Hepatocyte (in vitro differentiated cells): Measurements from ENCODE around the gene GPR153.

ENCODE experiments used
- CTCF ChIP-seq: fragments of 200-600 bp; sonication (generic); IDR thresholded peaks from 2 replicates; pipeline ENCODE4 v1.5.1; 2016; ENCODE audit warnings: antibody characterized with exemption, mild to moderate bottlenecking; ENCODE audit not compliant: poor library complexity
- EZH2 ChIP-seq: fragments of 200-600 bp; sonication (generic); IDR thresholded peaks from 2 replicates; pipeline ENCODE4 v1.6.1; 2016; ENCODE audit warnings: antibody characterized with exemption, mild to moderate bottlenecking, borderline replicate concordance
- EZH2phosphoT487 ChIP-seq: fragments of 200-600 bp; sonication (generic); IDR thresholded peaks from one replicate; pipeline ENCODE4 v1.6.1; 2018; ENCODE audit warnings: antibody characterized with exemption, mild to moderate bottlenecking, low read depth, moderate library complexity; ENCODE audit not compliant: unreplicated experiment, severe bottlenecking

- TF ChIP-seq CTCF: no peak
- TF ChIP-seq EZH2phosphoT487: no peak
- no peak for TF ChIP-seq EZH2
These were observed 48.5 kb downstream of the GPR153 start for GRCh38 chr1:6212193-6212959.
